IMR-90 (cell line): Measurements from ENCODE around the gene GALNT3. TPM values are rescaled to one million over a fixed set of nuclear protein-coding genes. Genes with fewer than 3 reads are reported as not detected.

Source experiments
- ATAC-seq: fragments of 200-7000 bp; cut with Tn5 transposase; 2 replicates; pipeline ENCODE4 v1.9.1; 2020; ENCODE audit warnings: low read depth, mild to moderate bottlenecking, moderate library complexity
- BruUV-seq: library from RNA; stranded (reverse); fragments of 400-500 nt; replicated peaks from 2 replicates; lab custom pipeline; 2021; lab: Mats Ljungman, UMichigan
- CTCF ChIA-PET: fragments of 300-600 bp; formaldehyde crosslinking; extraction: SDS; loops from one replicate; lab custom pipeline; 2021; ENCODE audit warnings: antibody characterized with exemption; lab: Yijun Ruan, JAX
- POLR2A ChIA-PET: fragments of 300-600 bp; sonication (Branson Sonifier 250); formaldehyde crosslinking; loops from one replicate; lab custom pipeline; 2022; ENCODE audit warnings: antibody characterized with exemption; ENCODE audit not compliant: unreplicated experiment; lab: Charles Lee
- DNase-seq: peaks from one replicate; pipeline ENCODE4 v3.0.0; 2013
- H2AFZ ChIP-seq: replicated peaks from 2 replicates; pipeline ENCODE3; 2013; ENCODE audit warnings: low read length, mild to moderate bottlenecking; ENCODE audit not compliant: poor library complexity
- H2AK5ac ChIP-seq: 2 replicates; pipeline ENCODE4 v1.6.1; 2013; ENCODE audit warnings: low read depth, low read length, inconsistent platforms
- H2AK9ac ChIP-seq: replicated peaks from 2 replicates; pipeline ENCODE3; 2013; ENCODE audit warnings: mild to moderate bottlenecking, low read depth, low read length, moderate library complexity; ENCODE audit not compliant: poor library complexity
- H2BK120ac ChIP-seq: 2 replicates; pipeline ENCODE4 v1.6.1; 2013; ENCODE audit warnings: low read depth, low read length, inconsistent platforms
- H2BK15ac ChIP-seq: 3 replicates; pipeline ENCODE4 v1.6.1; 2013; ENCODE audit warnings: low read depth, low read length, inconsistent platforms
- H2BK20ac ChIP-seq: 2 replicates; pipeline ENCODE4 v1.6.1; 2013; ENCODE audit warnings: low read depth, mild to moderate bottlenecking, inconsistent platforms, low read length, moderate library complexity
- H2BK5ac ChIP-seq: 2 replicates; pipeline ENCODE4 v1.6.1; 2013; ENCODE audit warnings: mild to moderate bottlenecking, low read depth, low read length, inconsistent platforms; ENCODE audit not compliant: poor library complexity, severe bottlenecking
- H3K14ac ChIP-seq: replicated peaks from 2 replicates; pipeline ENCODE4 v1.6.1; 2013; ENCODE audit warnings: low read depth, low read length, inconsistent platforms
- H3K18ac ChIP-seq: 2 replicates; pipeline ENCODE4 v1.6.1; 2013; ENCODE audit warnings: low read depth, low read length, control low read depth
- H3K23ac ChIP-seq: 2 replicates; pipeline ENCODE4 v1.6.1; 2013; ENCODE audit warnings: low read depth, low read length, inconsistent platforms
- H3K27ac ChIP-seq: 2 replicates; pipeline ENCODE4 v1.5.1; 2013; ENCODE audit warnings: mild to moderate bottlenecking, control low read depth, low read length; ENCODE audit not compliant: insufficient read depth
- H3K27me3 ChIP-seq: 2 replicates; pipeline ENCODE4 v1.6.1; 2013; ENCODE audit warnings: low read length; ENCODE audit not compliant: control insufficient read depth, insufficient read depth
- H3K36me3 ChIP-seq: 2 replicates; pipeline ENCODE4 v1.6.1; 2013; ENCODE audit warnings: low read length, mixed read lengths; ENCODE audit not compliant: control insufficient read depth, insufficient read depth
- H3K4ac ChIP-seq: 2 replicates; pipeline ENCODE4 v1.6.1; 2013; ENCODE audit warnings: low read depth, low read length, inconsistent platforms
- H3K4me1 ChIP-seq: 2 replicates; pipeline ENCODE4 v1.6.1; 2013; ENCODE audit warnings: low read length, mixed read lengths; ENCODE audit not compliant: control insufficient read depth, insufficient read depth
- H3K4me2 ChIP-seq: 2 replicates; pipeline ENCODE4 v1.6.1; 2013; ENCODE audit warnings: low read depth, mild to moderate bottlenecking, control low read depth, low read length, moderate library complexity
- H3K4me3 ChIP-seq: 2 replicates; pipeline ENCODE4 v1.5.1; 2013; ENCODE audit warnings: low read depth, mild to moderate bottlenecking, control low read depth, low read length, moderate library complexity; ENCODE audit not compliant: insufficient read depth
- H3K56ac ChIP-seq: 2 replicates; pipeline ENCODE4 v1.6.1; 2013; ENCODE audit warnings: low read length, inconsistent platforms; ENCODE audit not compliant: insufficient read depth; ENCODE audit errors: extremely low read depth
- H3K79me1 ChIP-seq, 2 experiments: 2 replicates each; pipeline ENCODE4 v1.6.1; 2013; ENCODE audit warnings: low read length in 2 of 2, inconsistent platforms in 1 of 2, low read depth in 1 of 2
- H3K9ac ChIP-seq: 2 replicates; pipeline ENCODE4 v1.6.1; 2013; ENCODE audit warnings: low read depth, low read length, control low read depth
- H3K9me1 ChIP-seq: 2 replicates; pipeline ENCODE4 v1.6.1; 2013; ENCODE audit warnings: low read length, inconsistent platforms; ENCODE audit not compliant: insufficient read depth
- H3K9me3 ChIP-seq: 2 replicates; pipeline ENCODE4 v1.6.1; 2013; ENCODE audit warnings: low read length; ENCODE audit not compliant: control insufficient read depth, insufficient read depth
- H4K20me1 ChIP-seq: 2 replicates; pipeline ENCODE4 v1.6.1; 2013; ENCODE audit warnings: low read length, inconsistent platforms; ENCODE audit not compliant: insufficient read depth
- H4K5ac ChIP-seq: 2 replicates; pipeline ENCODE4 v1.6.1; 2013; ENCODE audit warnings: mild to moderate bottlenecking, low read depth, low read length, control low read depth
- H4K8ac ChIP-seq, 2 experiments: 2 replicates each; pipeline ENCODE4 v1.6.1; 2013; ENCODE audit warnings: low read depth in 2 of 2, low read length in 2 of 2, control low read depth in 1 of 2, inconsistent platforms in 1 of 2
- H4K91ac ChIP-seq: 2 replicates; pipeline ENCODE4 v1.6.1; 2013; ENCODE audit warnings: low read depth, low read length, inconsistent platforms; ENCODE audit not compliant: insufficient read depth
- ELK1 ChIP-seq: fragments of 150-350 bp; IDR thresholded peaks from 2 replicates; pipeline ENCODE4 v1.6.1; 2016; ENCODE audit warnings: low read depth, mild to moderate bottlenecking, low read length, moderate library complexity, borderline replicate concordance
- WGBS, 2 experiments: methylation state at CpG; one replicate each; pipeline versions ENCODE4 v1.1.5 to v1.1.7; 2013; ENCODE audit warnings: missing lambda C conversion rate in 2 of 2; ENCODE audit not compliant: insufficient read length in 1 of 2; ENCODE audit errors: extremely low coverage in 2 of 2; 5-methylcytosine and 5-hydroxymethylcytosine counted together
- dilution Hi-C: fragments of 300-500 bp; cut with HindIII; formaldehyde crosslinking; loops from one replicate; pipeline ENCODE4 v1.14.3; 2018; ENCODE audit warnings: low sequenced_read_pairs; ENCODE audit not compliant: unreplicated experiment
- in situ Hi-C: fragments of 300-500 bp; cut with MboI; formaldehyde crosslinking; loops from 3 replicates; pipeline ENCODE4 v1.14.3; 2019; ENCODE audit warnings: low sequenced_read_pairs, inconsistent platforms, mixed read lengths
- intact Hi-C: fragments of 100-400 bp; cut with micrococcal nuclease; formaldehyde crosslinking; loops from 2 replicates; pipeline ENCODE4 v1.10.0; 2022
- polyA plus RNA-seq, 3 experiments: library from polyadenylated mRNA; depleted of rRNA; stranded (reverse); fragments of >200 nt; gene quantifications; 2 replicates each; pipeline ENCODE4 v1.2.3, GENCODE V29; 2012; ENCODE audit warnings: low replicate concordance in 1 of 3
- total RNA-seq: library from RNA; depleted of rRNA; stranded (reverse); fragments of >200 nt; gene quantifications from 2 replicates; pipeline ENCODE4 v1.2.3, GENCODE V29; 2012

GALNT3 gene
- total and polyA plus RNA-seq, 2 of the 4 experiments (the other 2 are of a cell fraction) = 1.1 to 2.0 TPM

- no peak overlapping the region for H3K27ac ChIP-seq
- H3K9me3 ChIP-seq = no peaks in the 10 kb centered on the region
- no peaks in the 10 kb centered on the region for H3K79me1 ChIP-seq
- H3K4ac ChIP-seq = no peak overlapping the region
- H2AK5ac ChIP-seq = no peak overlapping the region
- no peaks in the 10 kb centered on the region for H4K20me1 ChIP-seq
- H3K23ac ChIP-seq = no peak overlapping the region
- no peak overlapping the region for H2BK5ac ChIP-seq
- H2BK120ac ChIP-seq = no peak overlapping the region
- peaks cover 6% of the 10 kb centered on the region; the same call in 1 of the 2 replicates for H3K27me3 ChIP-seq
- 100% methylated on average over 1 of the region's 3 CpGs for WGBS, 2 experiments
- no peak overlapping the region for H2BK15ac ChIP-seq
- no peak overlapping the region for H2BK20ac ChIP-seq
- H2AFZ ChIP-seq = no peak overlapping the region
- H3K9ac ChIP-seq = no peak overlapping the region
- no peak overlapping the region for H3K4me3 ChIP-seq
- no peaks in the 10 kb centered on the region for H3K9me1 ChIP-seq
- no peak overlapping the region for H4K91ac ChIP-seq
- no TSS peak for BruUV-seq
- ChIA-PET POLR2A (no interaction called here), CTCF (no interaction called here)
- H3K4me1 ChIP-seq = peaks cover 2% of the 10 kb centered on the region; the same call in 1 of the 2 replicates
- no peak overlapping the region for H3K56ac ChIP-seq
- H3K14ac ChIP-seq = no peak overlapping the region
- intact Hi-C loops (no loop called here), dilution Hi-C loops (no loop called here), in situ Hi-C loops (no loop called here)
- H4K8ac ChIP-seq = no peak overlapping the region
- no peak overlapping the region for H3K4me2 ChIP-seq
- H3K36me3 ChIP-seq = no peaks in the 10 kb centered on the region
- H3K18ac ChIP-seq = no peak overlapping the region
- H4K5ac ChIP-seq = no peak overlapping the region
- DNase-seq (no peak), ATAC-seq (no peak)
- TF ChIP-seq ELK1 = no peak
- no peak overlapping the region for H2AK9ac ChIP-seq
Observed at GRCh38 chr2:165796819-165797530, 2.9 kb upstream of the GALNT3 start.
